Panc1 (cell line): ENCODE results near the gene TMEM117. TPM values are rescaled to one million over a fixed set of nuclear protein-coding genes. Genes with fewer than 3 reads are reported as not detected.

Source experiments
- ATAC-seq: fragments of 200-7000 bp; cut with Tn5 transposase; 2 replicates; pipeline ENCODE4 v1.9.1; 2020; ENCODE audit warnings: mild to moderate bottlenecking, moderate library complexity
- BruUV-seq: library from RNA; stranded (reverse); fragments of 400-500 nt; replicated peaks from 2 replicates; lab custom pipeline; 2021; lab: Mats Ljungman, UMichigan
- CTCF ChIA-PET: fragments of 300-600 bp; sonication (Branson Sonifier 250); formaldehyde crosslinking; loops from one replicate; lab custom pipeline; 2022; ENCODE audit warnings: antibody characterized with exemption; lab: Charles Lee
- POLR2A ChIA-PET: fragments of 300-600 bp; sonication (Branson Sonifier 250); formaldehyde crosslinking; loops from one replicate; lab custom pipeline; 2022; ENCODE audit warnings: antibody characterized with exemption; lab: Charles Lee
- DNase-seq: peaks from one replicate; pipeline ENCODE4 v3.0.0-alpha.2; 2010; ENCODE audit warnings: low read depth, low spot score
- H3K27ac ChIP-seq: 2 replicates; pipeline ENCODE4 v1.5.1; 2011; ENCODE audit warnings: mild to moderate bottlenecking, low read length, inconsistent platforms
- H3K27me3 ChIP-seq: fragments of 200-500 bp; sonication (Bioruptor generic); 2 replicates; pipeline ENCODE4 v1.6.0; 2014; ENCODE audit warnings: low read length, inconsistent platforms; ENCODE audit not compliant: control insufficient read depth, insufficient read depth
- H3K36me3 ChIP-seq: fragments of 200-500 bp; sonication (Bioruptor generic); 2 replicates; pipeline ENCODE4 v1.5.1; 2014; ENCODE audit warnings: inconsistent platforms, mild to moderate bottlenecking, low read length, moderate library complexity; ENCODE audit not compliant: control insufficient read depth, insufficient read depth
- H3K4me1 ChIP-seq: 2 replicates; pipeline ENCODE4 v1.5.1; 2011; ENCODE audit warnings: inconsistent platforms, mild to moderate bottlenecking, low read length, moderate library complexity; ENCODE audit not compliant: control insufficient read depth, insufficient read depth
- H3K4me3 ChIP-seq, 2 experiments: 2 replicates each; pipeline ENCODE4 v1.5.1; 2011 to 2012; ENCODE audit warnings: low read depth in 2 of 2, low read length in 2 of 2, mild to moderate bottlenecking in 2 of 2, inconsistent platforms in 1 of 2, moderate library complexity in 1 of 2
- H3K9me3 ChIP-seq: fragments of 200-500 bp; sonication (Bioruptor generic); 2 replicates; pipeline ENCODE4 v1.5.1; 2014; ENCODE audit warnings: low read depth, mild to moderate bottlenecking, inconsistent platforms, low read length, moderate library complexity; ENCODE audit not compliant: control insufficient read depth, insufficient read depth
- POLR2AphosphoS5 ChIP-seq: IDR thresholded peaks from 2 replicates; pipeline ENCODE4 v1.6.1; 2012; ENCODE audit warnings: mild to moderate bottlenecking, low read depth, low read length, moderate library complexity
- SIN3A ChIP-seq: IDR thresholded peaks from 2 replicates; pipeline ENCODE4 v1.6.1; 2012; ENCODE audit warnings: low read depth, mild to moderate bottlenecking, low read length, moderate library complexity, borderline replicate concordance; ENCODE audit not compliant: insufficient read depth
- TCF7L2 ChIP-seq: IDR thresholded peaks from 2 replicates; pipeline ENCODE4 v1.6.1; 2011; ENCODE audit warnings: mild to moderate bottlenecking, low read depth, low read length, inconsistent platforms
- in situ Hi-C: cut with HindIII; loops from 2 replicates; pipeline ENCODE4 v1.10.0; 2016; ENCODE audit warnings: low sequenced_read_pairs, low pct_unique_long_range_greater_than_20kb
- intact Hi-C: fragments of 100-400 bp; cut with micrococcal nuclease; formaldehyde crosslinking; loops from one replicate; pipeline ENCODE4 v1.10.0; 2022; ENCODE audit not compliant: unreplicated experiment
- total RNA-seq: library from RNA; stranded (reverse); gene quantifications from one replicate; pipeline ENCODE4 v1.2.1, GENCODE V29; 2021; ENCODE audit not compliant: unreplicated experiment
- TF ChIP-seq, protein P1 (sequence below): fragments of 450-650 bp; IDR thresholded peaks from 2 replicates; pipeline ENCODE4 v1.5.1; 2017; ENCODE audit warnings: mild to moderate bottlenecking
- TF ChIP-seq, protein P2 (sequence below), 2 experiments: IDR thresholded peaks; 2 replicates each; pipeline ENCODE4 v1.6.1; 2011 to 2012; ENCODE audit warnings: low read depth in 2 of 2, control low read depth in 1 of 2, low read length in 1 of 2, mild to moderate bottlenecking in 1 of 2, moderate library complexity in 1 of 2; ENCODE audit not compliant: insufficient read depth in 1 of 2

Gene TMEM117
- total RNA-seq, 1 experiment from 2014 or later = 5.5 TPM

GRCh38 chr12:43824207-43824775, 11.6 kb upstream of the TMEM117 start:
- intact Hi-C loops (no loop called here), in situ Hi-C loops (no loop called here)
- Histone ChIP-seq H3K27me3 (no peaks in the 10 kb centered on the region), H3K27ac (no peak overlapping the region), H3K4me1 (no peaks in the 10 kb centered on the region), H3K9me3 (no peaks in the 10 kb centered on the region), H3K4me3 (no peak overlapping the region), H3K36me3 (no peaks in the 10 kb centered on the region)
- TF ChIP-seq, protein P1, sequence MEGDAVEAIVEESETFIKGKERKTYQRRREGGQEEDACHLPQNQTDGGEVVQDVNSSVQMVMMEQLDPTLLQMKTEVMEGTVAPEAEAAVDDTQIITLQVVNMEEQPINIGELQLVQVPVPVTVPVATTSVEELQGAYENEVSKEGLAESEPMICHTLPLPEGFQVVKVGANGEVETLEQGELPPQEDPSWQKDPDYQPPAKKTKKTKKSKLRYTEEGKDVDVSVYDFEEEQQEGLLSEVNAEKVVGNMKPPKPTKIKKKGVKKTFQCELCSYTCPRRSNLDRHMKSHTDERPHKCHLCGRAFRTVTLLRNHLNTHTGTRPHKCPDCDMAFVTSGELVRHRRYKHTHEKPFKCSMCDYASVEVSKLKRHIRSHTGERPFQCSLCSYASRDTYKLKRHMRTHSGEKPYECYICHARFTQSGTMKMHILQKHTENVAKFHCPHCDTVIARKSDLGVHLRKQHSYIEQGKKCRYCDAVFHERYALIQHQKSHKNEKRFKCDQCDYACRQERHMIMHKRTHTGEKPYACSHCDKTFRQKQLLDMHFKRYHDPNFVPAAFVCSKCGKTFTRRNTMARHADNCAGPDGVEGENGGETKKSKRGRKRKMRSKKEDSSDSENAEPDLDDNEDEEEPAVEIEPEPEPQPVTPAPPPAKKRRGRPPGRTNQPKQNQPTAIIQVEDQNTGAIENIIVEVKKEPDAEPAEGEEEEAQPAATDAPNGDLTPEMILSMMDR = no peak
- TF ChIP-seq TCF7L2 = no peak
- no peak for TF ChIP-seq POLR2AphosphoS5
- TF ChIP-seq, protein P2, sequence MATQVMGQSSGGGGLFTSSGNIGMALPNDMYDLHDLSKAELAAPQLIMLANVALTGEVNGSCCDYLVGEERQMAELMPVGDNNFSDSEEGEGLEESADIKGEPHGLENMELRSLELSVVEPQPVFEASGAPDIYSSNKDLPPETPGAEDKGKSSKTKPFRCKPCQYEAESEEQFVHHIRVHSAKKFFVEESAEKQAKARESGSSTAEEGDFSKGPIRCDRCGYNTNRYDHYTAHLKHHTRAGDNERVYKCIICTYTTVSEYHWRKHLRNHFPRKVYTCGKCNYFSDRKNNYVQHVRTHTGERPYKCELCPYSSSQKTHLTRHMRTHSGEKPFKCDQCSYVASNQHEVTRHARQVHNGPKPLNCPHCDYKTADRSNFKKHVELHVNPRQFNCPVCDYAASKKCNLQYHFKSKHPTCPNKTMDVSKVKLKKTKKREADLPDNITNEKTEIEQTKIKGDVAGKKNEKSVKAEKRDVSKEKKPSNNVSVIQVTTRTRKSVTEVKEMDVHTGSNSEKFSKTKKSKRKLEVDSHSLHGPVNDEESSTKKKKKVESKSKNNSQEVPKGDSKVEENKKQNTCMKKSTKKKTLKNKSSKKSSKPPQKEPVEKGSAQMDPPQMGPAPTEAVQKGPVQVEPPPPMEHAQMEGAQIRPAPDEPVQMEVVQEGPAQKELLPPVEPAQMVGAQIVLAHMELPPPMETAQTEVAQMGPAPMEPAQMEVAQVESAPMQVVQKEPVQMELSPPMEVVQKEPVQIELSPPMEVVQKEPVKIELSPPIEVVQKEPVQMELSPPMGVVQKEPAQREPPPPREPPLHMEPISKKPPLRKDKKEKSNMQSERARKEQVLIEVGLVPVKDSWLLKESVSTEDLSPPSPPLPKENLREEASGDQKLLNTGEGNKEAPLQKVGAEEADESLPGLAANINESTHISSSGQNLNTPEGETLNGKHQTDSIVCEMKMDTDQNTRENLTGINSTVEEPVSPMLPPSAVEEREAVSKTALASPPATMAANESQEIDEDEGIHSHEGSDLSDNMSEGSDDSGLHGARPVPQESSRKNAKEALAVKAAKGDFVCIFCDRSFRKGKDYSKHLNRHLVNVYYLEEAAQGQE (IDR thresholded peaks at IDR 0.05; ENCODE audit: insufficient read depth in 1 of 2, low read depth in 2 of 2, low read length in 1 of 2) = no peak
- no peak for TF ChIP-seq SIN3A
- POLR2A ChIA-PET = interaction anchor here (0.5 to 0.6 kb wide), 2 partner anchors 16 to 319 kb away, joined by 3 read pairs; no protein-coding TSS in a partner anchor
- no peak for ATAC-seq
- CTCF ChIA-PET = no interaction called here
- DNase-seq = no peak
- BruUV-seq = no TSS peak

DNA sequence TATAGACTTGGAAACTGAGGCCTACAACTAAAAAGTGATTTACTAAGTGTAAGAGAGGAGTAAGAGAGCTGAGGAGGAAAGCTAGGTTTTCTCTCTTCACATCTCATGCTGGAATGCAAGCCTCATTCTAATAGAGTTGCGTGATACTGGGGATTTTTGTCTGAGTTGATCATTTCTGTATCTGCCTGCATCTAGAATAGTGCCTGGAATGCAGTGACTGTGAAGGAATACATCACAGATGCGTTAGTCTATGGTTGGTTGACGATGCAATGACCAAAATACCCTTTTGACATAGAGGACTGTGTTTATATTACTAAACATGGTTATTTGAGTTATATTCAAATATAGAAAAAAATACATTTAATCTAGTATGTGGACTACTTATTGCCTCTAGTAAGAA, 9.2 kb upstream of the TMEM117 start:
- no peaks in the 10 kb centered on the region for H3K4me1 ChIP-seq
- ATAC-seq (no peak), DNase-seq (no peak)
- H3K9me3 ChIP-seq = no peaks in the 10 kb centered on the region
- H3K4me3 ChIP-seq = no peak overlapping the region
- H3K27ac ChIP-seq = no peak overlapping the region
- intact Hi-C loops = no loop called here
- TF ChIP-seq SIN3A (no peak), TCF7L2 (no peak), POLR2AphosphoS5 (no peak)
- TF ChIP-seq, protein P1 = no peak
- TF ChIP-seq, protein P2 (IDR thresholded peaks at IDR 0.05; ENCODE audit: insufficient read depth in 1 of 2, low read depth in 2 of 2, low read length in 1 of 2) = no peak
- in situ Hi-C loops = no loop called here
- no peaks in the 10 kb centered on the region for H3K36me3 ChIP-seq
- CTCF ChIA-PET = no interaction called here
- H3K27me3 ChIP-seq = no peaks in the 10 kb centered on the region
- POLR2A ChIA-PET = no interaction called here
- BruUV-seq = no TSS peak
